Endothelial cell of umbilical vein (primary cell): ENCODE results near the gene CMTM8. TPM values are rescaled to one million over a fixed set of nuclear protein-coding genes. Genes with fewer than 3 reads are reported as not detected.

ENCODE experiments used
- BruUV-seq: library from RNA; stranded (reverse); fragments of 400-500 nt; replicated peaks from 2 replicates; lab custom pipeline; 2021; lab: Mats Ljungman, UMichigan
- CTCF ChIA-PET: fragments of 300-600, 350-600 bp; sonication (Branson Sonifier 250); formaldehyde crosslinking; loops from one replicate; lab custom pipeline; 2021; ENCODE audit warnings: antibody characterized with exemption, inconsistent platforms; lab: Charles Lee
- POLR2A ChIA-PET: fragments of 300-600, 350-600 bp; sonication (Branson Sonifier 250); formaldehyde crosslinking; loops from one replicate; lab custom pipeline; 2021; ENCODE audit warnings: antibody characterized with exemption, inconsistent platforms; lab: Charles Lee
- DNase-seq: peaks from one replicate; pipeline ENCODE4 v3.0.0-alpha.2; 2011; ENCODE audit warnings: low read depth, low spot score
- FAIRE-seq: peaks from 2 replicates; lab custom pipeline; 2011; peaks lifted over from hg19 to GRCh38; lab: Jason Lieb, UNC
- H2AFZ ChIP-seq: 2 replicates; pipeline ENCODE4 v1.6.0; 2012; ENCODE audit warnings: low read depth, low read length, control low read depth, inconsistent platforms
- H3K27ac ChIP-seq: 2 replicates; pipeline ENCODE4 v1.5.1; 2011; ENCODE audit warnings: low read depth, mild to moderate bottlenecking, control low read depth, low read length, moderate library complexity; ENCODE audit not compliant: insufficient read depth
- H3K27me3 ChIP-seq, 2 experiments: 2 replicates each; pipeline versions ENCODE4 v1.6.0 to v1.6.1; 2011; ENCODE audit warnings: low read length in 2 of 2, mixed read lengths in 1 of 2; ENCODE audit not compliant: control insufficient read depth in 2 of 2, insufficient read depth in 2 of 2
- H3K36me3 ChIP-seq, 2 experiments: 2 replicates in 1 of 2; 3 replicates in 1 of 2; pipeline ENCODE4 v1.5.1; 2011; ENCODE audit warnings: low read length in 2 of 2, mild to moderate bottlenecking in 1 of 2, moderate library complexity in 1 of 2; ENCODE audit not compliant: control insufficient read depth in 2 of 2, insufficient read depth in 2 of 2; ENCODE audit errors: extremely low read depth in 1 of 2
- H3K4me1 ChIP-seq: 3 replicates; pipeline ENCODE4 v1.5.1; 2011; ENCODE audit warnings: mild to moderate bottlenecking, low read length; ENCODE audit not compliant: control insufficient read depth, insufficient read depth; ENCODE audit errors: extremely low read depth
- H3K4me2 ChIP-seq: 2 replicates; pipeline ENCODE4 v1.6.1; 2011; ENCODE audit warnings: low read length, control low read depth, mixed read lengths; ENCODE audit not compliant: insufficient read depth
- H3K4me3 ChIP-seq, 3 experiments: fragments of 200-600 bp in 1 of 3; sonication (generic), shearing (Covaris generic) in 1 of 3; replicated peaks in 1 of 3; 2 replicates each; pipeline ENCODE4 v1.5.1; 2011 to 2016; ENCODE audit warnings: control low read depth in 3 of 3, low read length in 3 of 3, mild to moderate bottlenecking in 2 of 3, inconsistent platforms in 1 of 3, low read depth in 1 of 3, moderate library complexity in 1 of 3; ENCODE audit not compliant: insufficient read depth in 1 of 3
- H3K79me2 ChIP-seq: 2 replicates; pipeline ENCODE4 v1.6.0; 2012; ENCODE audit warnings: low read length, inconsistent platforms; ENCODE audit not compliant: control insufficient read depth, insufficient read depth
- H3K9ac ChIP-seq: replicated peaks from 2 replicates; pipeline ENCODE3; 2011; ENCODE audit warnings: low read length, control low read depth; ENCODE audit not compliant: insufficient read depth; ENCODE audit errors: extremely low read depth
- H3K9me1 ChIP-seq: replicated peaks from 3 replicates; pipeline ENCODE4 v1.6.0; 2011; ENCODE audit warnings: mild to moderate bottlenecking, low read length; ENCODE audit not compliant: control insufficient read depth, insufficient read depth; ENCODE audit errors: extremely low read depth
- H3K9me3 ChIP-seq: replicated peaks from 2 replicates; pipeline ENCODE4 v1.5.1; 2012; ENCODE audit warnings: low read length, inconsistent platforms; ENCODE audit not compliant: control insufficient read depth, insufficient read depth
- H4K20me1 ChIP-seq: replicated peaks from 2 replicates; pipeline ENCODE3; 2011; ENCODE audit warnings: mild to moderate bottlenecking, low read length; ENCODE audit not compliant: control insufficient read depth, insufficient read depth; ENCODE audit errors: extremely low read depth
- CTCF ChIP-seq, 2 donors: IDR thresholded peaks; 1 replicate in 1 of 2; 2 replicates in 1 of 2; pipeline ENCODE4 v1.5.1; 2011; ENCODE audit warnings: low read length in 2 of 2, mild to moderate bottlenecking in 2 of 2, moderate library complexity in 2 of 2, control low read depth in 1 of 2, inconsistent platforms in 1 of 2, low read depth in 1 of 2; ENCODE audit not compliant: insufficient read depth in 1 of 2; ENCODE audit errors: extremely low read depth in 1 of 2
- EZH2 ChIP-seq: IDR thresholded peaks from 2 replicates; pipeline ENCODE4 v1.6.1; 2012; ENCODE audit warnings: borderline replicate concordance, low read depth, mild to moderate bottlenecking, moderate library complexity, low read length, inconsistent platforms; ENCODE audit not compliant: severe bottlenecking
- FOS ChIP-seq: IDR thresholded peaks from 2 replicates; pipeline ENCODE4 v1.6.1; 2011; ENCODE audit warnings: mild to moderate bottlenecking, low read length, moderate library complexity, borderline replicate concordance; ENCODE audit not compliant: insufficient read depth
- GATA2 ChIP-seq: IDR thresholded peaks from 2 replicates; pipeline ENCODE4 v1.7.0; 2011; ENCODE audit warnings: low read depth, mild to moderate bottlenecking, moderate library complexity, mixed read lengths, low read length; ENCODE audit not compliant: insufficient read length, insufficient read depth
- JUN ChIP-seq: IDR thresholded peaks from 2 replicates; pipeline ENCODE4 v1.6.1; 2011; ENCODE audit warnings: borderline replicate concordance, low read depth; ENCODE audit not compliant: insufficient read length, insufficient read depth
- MAX ChIP-seq: IDR thresholded peaks from 2 replicates; pipeline ENCODE4 v1.6.1; 2011; ENCODE audit not compliant: insufficient read depth, insufficient read length
- MYC ChIP-seq: IDR thresholded peaks from one replicate; pipeline ENCODE4 v1.6.1; 2011; ENCODE audit warnings: mild to moderate bottlenecking, low read depth, low read length
- POLR2A ChIP-seq: IDR thresholded peaks from 2 replicates; pipeline ENCODE4 v1.6.1; 2012; ENCODE audit warnings: low read depth, mild to moderate bottlenecking, control low read depth, low read length
- POLR2AphosphoS5 ChIP-seq: IDR thresholded peaks from 2 replicates; pipeline ENCODE4 v1.6.1; 2012; ENCODE audit warnings: low read depth, mild to moderate bottlenecking, control low read depth, low read length, moderate library complexity; ENCODE audit not compliant: insufficient read depth
- dilution Hi-C: fragments of 300-500 bp; cut with MboI; formaldehyde crosslinking; loops from one replicate; pipeline ENCODE4 v1.15.0; 2019; ENCODE audit warnings: low sequenced_read_pairs; ENCODE audit not compliant: extremely low pct_ligation_motif_present
- intact Hi-C: fragments of 100-400 bp; cut with micrococcal nuclease; formaldehyde crosslinking; loops from one replicate; pipeline ENCODE4 v1.10.0; 2022
- polyA plus RNA-seq, 4 experiments: library from polyadenylated mRNA; depleted of rRNA in 3 of 4; stranded (reverse) in 3 of 4; unstranded in 1 of 4; fragments of >200 nt; gene quantifications; 2 replicates each; pipeline versions ENCODE4 v1.2.1 to v1.2.3, GENCODE V29; 2011 to 2012; ENCODE audit warnings: missing spikeins in 1 of 4
- total RNA-seq: library from RNA; stranded (reverse); gene quantifications from 2 replicates; pipeline ENCODE4 v1.2.3, GENCODE V29; 2021

Gene CMTM8
- total and polyA plus RNA-seq, 2 donors (not counting 3 experiments of a cell fraction or from before 2014, with no cell fraction given), result 7.3 to 11.9 TPM

- DNase-seq, result no peak
- TF ChIP-seq POLR2A (no peak), FOS (no peak), MAX (no peak)
- H4K20me1 ChIP-seq, result no peaks in the 10 kb centered on the region
- FAIRE-seq, result no peak
- ChIA-PET POLR2A (no interaction called here), CTCF (interaction anchor here (4.4 kb wide), 1 partner anchor 96 kb away, joined by 143 read pairs; no protein-coding TSS in a partner anchor)
- no peaks in the 10 kb centered on the region for H3K9me3 ChIP-seq
- dilution Hi-C loops (no loop called here), intact Hi-C loops (no loop called here)
- no peak overlapping the region for H3K4me2 ChIP-seq
- no TSS peak for BruUV-seq
- no peaks in the 10 kb centered on the region for H3K36me3 ChIP-seq
- H3K27me3 ChIP-seq, result no peaks in the 10 kb centered on the region
- no peaks in the 10 kb centered on the region for H3K9me1 ChIP-seq
- no peak overlapping the region for H3K27ac ChIP-seq
- no peak overlapping the region for H3K9ac ChIP-seq
- H2AFZ ChIP-seq, result no peak overlapping the region
- no peak overlapping the region for H3K4me3 ChIP-seq
- peaks cover 9% of the 10 kb centered on the region for H3K4me1 ChIP-seq
- H3K79me2 ChIP-seq, result no peaks in the 10 kb centered on the region
Measured at GRCh38 chr3:32373276-32373675, 134.8 kb downstream of the CMTM8 start.

GRCh38 chr3:32373844-32374243 lies 135.4 kb downstream of the CMTM8 start:
- FAIRE-seq, result no peak
- no peaks in the 10 kb centered on the region for H3K27me3 ChIP-seq
- TF ChIP-seq EZH2 (no peak), POLR2AphosphoS5 (no peak), POLR2A (no peak), FOS (no peak), MYC (no peak), JUN (no peak), CTCF (IDR thresholded peaks at IDR 0.05; ENCODE audit: extremely low read depth in 1 of 2, insufficient read depth in 1 of 2, low read depth in 1 of 2, low read length in 2 of 2) (no peak), MAX (no peak), GATA2 (no peak)
- no peaks in the 10 kb centered on the region for H3K36me3 ChIP-seq
- peaks cover 9% of the 10 kb centered on the region for H3K4me1 ChIP-seq
- DNase-seq, result no peak
- H3K9me3 ChIP-seq, result no peaks in the 10 kb centered on the region
- H3K9ac ChIP-seq, result no peak overlapping the region
- no peak overlapping the region for H2AFZ ChIP-seq
- H3K79me2 ChIP-seq, result no peaks in the 10 kb centered on the region
- CTCF ChIA-PET, result interaction anchor here (1.0 to 4.4 kb wide), 8 partner anchors 8 to 139 kb away, joined by 3 to 143 read pairs (median 16); no protein-coding TSS in a partner anchor
- no peak overlapping the region for H3K27ac ChIP-seq
- no TSS peak for BruUV-seq
- POLR2A ChIA-PET, result no interaction called here
- no peak overlapping the region for H3K4me2 ChIP-seq
- no peak overlapping the region for H3K4me3 ChIP-seq
- H4K20me1 ChIP-seq, result no peaks in the 10 kb centered on the region
- dilution Hi-C loops (no loop called here), intact Hi-C loops (no loop called here)
- H3K9me1 ChIP-seq, result no peaks in the 10 kb centered on the region
